Activated naive CD8-positive, alpha-beta T cell treated with anti-CD3 and anti-CD28 coated beads for 36 hours (primary cell): ENCODE data around the gene TARM1. TPM values are rescaled to one million over a fixed set of nuclear protein-coding genes. Genes with fewer than 3 reads are reported as not detected.
"Not testable (repeated sequence)": the region's sequence is repeated elsewhere in the genome, so short reads cannot be mapped to it uniquely, and the experiment has no call there.

ENCODE experiments used
- DNase-seq: peaks from one replicate; pipeline ENCODE4 v3.0.0; 2021
- H3K27ac Mint-ChIP-seq: one replicate; pipeline ENCODE4 v1.8.0; 2022; ENCODE audit warnings: mild to moderate bottlenecking, moderate library complexity, mixed read lengths
- H3K27me3 Mint-ChIP-seq: one replicate; pipeline ENCODE4 v1.8.0; 2022; ENCODE audit warnings: mild to moderate bottlenecking, mixed read lengths
- H3K36me3 Mint-ChIP-seq: one replicate; pipeline ENCODE4 v1.8.0; 2021; ENCODE audit warnings: mild to moderate bottlenecking, mixed read lengths
- H3K4me1 Mint-ChIP-seq: one replicate; pipeline ENCODE4 v1.8.0; 2021; ENCODE audit warnings: mixed read lengths
- H3K4me3 Mint-ChIP-seq: one replicate; pipeline ENCODE4 v1.8.0; 2022; ENCODE audit warnings: mild to moderate bottlenecking, moderate library complexity, mixed read lengths
- H3K9me3 Mint-ChIP-seq: one replicate; pipeline ENCODE4 v1.8.0; 2022; ENCODE audit warnings: mixed read lengths
- total RNA-seq, 2 experiments: library from RNA; stranded (reverse); gene quantifications; one replicate each; pipeline ENCODE4 v1.2.3, GENCODE V29; 2021

Gene TARM1
- total RNA-seq, 2 experiments from 2014 or later: not detected

GRCh38 chr19:54106716-54107115 is 25.6 kb upstream of the TARM1 start:
- peaks cover 19% of the 10 kb centered on the region for H3K36me3 Mint-ChIP-seq
- H3K4me1 Mint-ChIP-seq: peaks cover 22% of the 10 kb centered on the region

GRCh38 chr19:54105796-54106195 is 24.6 kb upstream of the TARM1 start:
- no peaks in the 10 kb centered on the region for H3K27me3 Mint-ChIP-seq
- peaks cover 21% of the 10 kb centered on the region for H3K4me1 Mint-ChIP-seq
- no peaks in the 10 kb centered on the region for H3K9me3 Mint-ChIP-seq
- DNase-seq: no peak
- no peak overlapping the region for H3K27ac Mint-ChIP-seq
- peak overlapping the region; percentile 40 for H3K4me3 Mint-ChIP-seq
- peaks cover 18% of the 10 kb centered on the region for H3K36me3 Mint-ChIP-seq

More at GRCh38 chr19:54106716-54107115, 25.6 kb upstream of the TARM1 start:
- Mint-ChIP-seq H3K27me3 (no peaks in the 10 kb centered on the region), H3K4me3 (no peak overlapping the region), H3K9me3 (no peaks in the 10 kb centered on the region), H3K27ac (no peak overlapping the region)
- no peak for DNase-seq

GRCh38 chr19:54104998-54105715 is 24.0 kb upstream of the TARM1 start:
- Mint-ChIP-seq H3K4me3 (peak overlapping the region; percentile 25), H3K27me3 (no peaks in the 10 kb centered on the region), H3K4me1 (peaks cover 18% of the 10 kb centered on the region), H3K36me3 (peaks cover 14% of the 10 kb centered on the region), H3K9me3 (no peaks in the 10 kb centered on the region), H3K27ac (no peak overlapping the region)
- DNase-seq: no peak

- Mint-ChIP-seq H3K36me3 (peaks cover 13% of the 10 kb centered on the region), H3K4me1 (peaks cover 17% of the 10 kb centered on the region), H3K9me3 (no peaks in the 10 kb centered on the region), H3K4me3 (peak within 1 kb of the TSS; percentile 100), H3K27me3 (no peaks in the 10 kb centered on the region), H3K27ac (peak within 1 kb of the TSS; percentile 98)
- DNase-seq: peak; percentile 98
These were observed 21.4 kb upstream of the TARM1 start, which contains the start of gene NDUFA3 for GRCh38 chr19:54102421-54103169. Gene NDUFA3 (plus strand): TSS chr19:54102855. CDS start chr19:54102879, 24 bp downstream.

DNA sequence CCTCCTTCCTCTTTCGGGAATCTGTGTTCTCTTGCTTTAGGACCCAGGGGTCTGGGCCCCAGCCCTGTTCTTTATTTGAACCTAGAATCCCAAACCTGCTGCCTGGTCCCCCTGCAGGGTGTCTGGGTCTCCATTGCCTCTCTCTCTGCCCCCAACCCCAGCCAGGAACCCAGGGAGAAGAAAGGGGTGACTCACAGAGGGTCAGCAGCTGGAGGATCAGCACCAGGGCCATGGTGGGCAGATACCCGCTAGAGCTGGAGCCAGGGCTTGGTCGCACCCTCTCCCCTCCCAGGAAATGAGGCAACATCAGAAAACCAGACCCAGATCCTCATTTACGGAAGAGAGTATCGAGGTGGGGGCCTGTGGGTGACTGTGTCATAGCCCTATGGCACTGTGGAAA is 19.4 kb upstream of the TARM1 start, which contains the start of gene OSCAR:
Gene OSCAR (minus strand): TSS at position 243 of the 400 bp plus-strand sequence. CDS start 11 bp downstream, at position 232.
- H3K9me3 Mint-ChIP-seq: no peaks in the 10 kb centered on the region
- no peak within 1 kb of the TSS for H3K27ac Mint-ChIP-seq
- DNase-seq: no peak
- H3K36me3 Mint-ChIP-seq: peaks cover 2% of the 10 kb centered on the region
- peak within 1 kb of the TSS; percentile 51 for H3K4me3 Mint-ChIP-seq
- peaks cover 14% of the 10 kb centered on the region for H3K27me3 Mint-ChIP-seq
- H3K4me1 Mint-ChIP-seq: peaks cover 21% of the 10 kb centered on the region

GRCh38 chr19:54099903-54100255 is 18.7 kb upstream of the TARM1 start:
- H3K27ac Mint-ChIP-seq, H3K9me3 Mint-ChIP-seq, H3K4me3 Mint-ChIP-seq, DNase-seq, H3K36me3 Mint-ChIP-seq: not testable (repeated sequence)
- Mint-ChIP-seq H3K27me3 (peaks cover 20% of the 10 kb centered on the region), H3K4me1 (peaks cover 18% of the 10 kb centered on the region)

DNA sequence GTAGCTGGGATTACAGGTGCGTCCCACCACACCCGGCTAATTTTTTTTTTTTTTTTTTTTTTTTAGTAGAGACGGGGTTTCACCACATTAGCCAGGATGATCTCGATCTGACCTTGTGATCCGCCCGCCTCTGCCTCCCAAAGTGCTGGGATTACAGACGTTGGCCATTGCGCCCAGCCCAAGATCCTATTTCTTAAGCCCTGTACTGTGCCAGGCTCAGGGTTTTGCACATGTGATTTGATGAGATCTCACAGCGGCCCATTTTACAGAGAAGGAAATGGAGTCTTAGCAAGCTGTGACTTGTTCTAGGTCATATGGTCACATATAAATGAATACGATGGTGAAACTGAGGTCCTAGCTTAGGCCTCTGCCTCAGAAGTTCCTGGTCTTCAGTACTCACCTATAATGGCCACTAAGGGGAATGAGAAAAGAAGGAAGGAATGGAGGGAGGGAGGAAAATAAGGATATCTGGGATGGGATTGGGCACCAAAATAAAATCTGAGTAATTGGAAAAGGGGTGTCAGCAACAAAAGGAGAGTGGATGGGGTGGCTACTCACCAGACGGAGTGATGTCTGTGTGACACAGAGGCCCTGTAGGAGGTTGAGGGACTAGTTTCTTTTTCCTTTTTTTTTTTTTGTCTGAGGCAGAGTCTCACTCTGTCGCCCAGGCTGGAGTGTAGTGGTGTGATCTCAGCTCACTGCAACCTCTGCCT is 18.2 kb upstream of the TARM1 start:
- DNase-seq: no peak
- no peaks in the 10 kb centered on the region for H3K9me3 Mint-ChIP-seq
- no peaks in the 10 kb centered on the region for H3K36me3 Mint-ChIP-seq
- peaks cover 17% of the 10 kb centered on the region for H3K4me1 Mint-ChIP-seq
- peaks cover 26% of the 10 kb centered on the region for H3K27me3 Mint-ChIP-seq
- H3K27ac Mint-ChIP-seq: no peak overlapping the region
- no peak overlapping the region for H3K4me3 Mint-ChIP-seq

DNA sequence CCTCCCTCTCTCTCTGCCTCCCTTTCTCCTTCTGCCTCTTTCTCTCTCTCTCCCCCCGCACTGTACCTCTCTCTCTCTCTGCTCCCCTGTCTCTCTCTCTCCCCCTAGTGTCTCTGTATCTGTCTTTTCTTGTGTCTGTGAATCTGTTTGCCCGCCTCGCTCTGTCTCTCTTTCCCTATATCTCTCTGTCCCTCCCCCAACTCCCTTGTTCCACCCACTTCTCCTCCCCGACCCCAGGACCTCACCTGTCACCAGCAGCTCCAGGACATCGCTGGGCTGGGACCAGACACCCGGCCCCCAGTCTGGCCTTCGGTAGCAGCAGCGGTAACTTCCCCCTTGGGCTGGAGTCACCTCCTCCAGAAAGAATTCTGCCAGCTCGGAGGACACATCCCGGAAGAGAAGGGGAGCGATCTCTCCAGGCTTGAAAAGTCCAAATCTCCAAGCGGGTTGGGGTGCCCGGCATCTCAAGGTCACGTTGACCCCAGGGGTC is 15.5 kb upstream of the TARM1 start:
- no peaks in the 10 kb centered on the region for H3K36me3 Mint-ChIP-seq
- H3K27me3 Mint-ChIP-seq: peaks cover 45% of the 10 kb centered on the region
- peaks cover 7% of the 10 kb centered on the region for H3K4me1 Mint-ChIP-seq
- H3K4me3 Mint-ChIP-seq: peak overlapping the region; percentile 7
- H3K27ac Mint-ChIP-seq: no peak overlapping the region
- H3K9me3 Mint-ChIP-seq: peaks cover 2% of the 10 kb centered on the region
- DNase-seq: no peak

DNA sequence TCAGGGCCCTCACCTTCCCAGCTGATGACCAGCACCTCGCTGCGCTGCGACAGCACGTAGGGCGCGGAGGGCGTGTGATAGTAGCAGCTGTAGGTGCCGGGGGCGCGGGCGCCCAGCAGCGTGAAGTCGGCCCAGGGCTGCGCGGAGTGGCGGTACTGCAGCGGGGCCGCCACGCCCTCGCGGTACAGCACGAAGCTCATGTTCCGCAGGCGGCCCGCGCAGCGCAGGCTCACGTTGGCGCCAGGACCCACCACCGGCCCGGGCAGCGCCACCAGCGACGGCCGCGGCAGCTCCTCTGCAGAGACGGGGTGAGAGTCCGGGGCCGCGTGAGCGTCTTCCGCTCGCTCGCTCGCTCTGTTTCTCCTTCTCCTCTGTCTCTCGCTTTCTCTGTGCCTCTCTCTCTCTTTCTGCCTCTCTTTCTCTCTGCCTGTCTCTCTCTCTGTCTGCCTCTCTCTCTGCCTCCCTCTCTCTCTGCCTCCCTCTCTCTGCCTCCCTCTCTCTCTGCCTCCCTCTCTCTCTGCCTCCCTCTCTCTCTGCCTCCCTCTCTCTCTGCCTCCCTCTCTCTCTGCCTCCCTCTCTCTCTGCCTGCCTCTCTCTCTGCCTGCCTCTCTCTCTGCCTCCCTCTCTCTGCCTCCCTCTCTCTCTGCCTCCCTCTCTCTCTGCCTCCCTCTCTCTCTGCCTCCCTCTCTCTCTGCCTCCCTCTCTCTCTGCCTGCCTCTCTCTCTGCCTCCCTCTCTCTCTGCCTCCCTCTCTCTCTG is 14.9 kb upstream of the TARM1 start:
- not testable (repeated sequence) for H3K9me3 Mint-ChIP-seq, H3K4me1 Mint-ChIP-seq, H3K27ac Mint-ChIP-seq, H3K36me3 Mint-ChIP-seq
- peaks cover 51% of the 10 kb centered on the region for H3K27me3 Mint-ChIP-seq
- peak; percentile 65 for DNase-seq
- H3K4me3 Mint-ChIP-seq: peak overlapping the region; percentile 55

DNA sequence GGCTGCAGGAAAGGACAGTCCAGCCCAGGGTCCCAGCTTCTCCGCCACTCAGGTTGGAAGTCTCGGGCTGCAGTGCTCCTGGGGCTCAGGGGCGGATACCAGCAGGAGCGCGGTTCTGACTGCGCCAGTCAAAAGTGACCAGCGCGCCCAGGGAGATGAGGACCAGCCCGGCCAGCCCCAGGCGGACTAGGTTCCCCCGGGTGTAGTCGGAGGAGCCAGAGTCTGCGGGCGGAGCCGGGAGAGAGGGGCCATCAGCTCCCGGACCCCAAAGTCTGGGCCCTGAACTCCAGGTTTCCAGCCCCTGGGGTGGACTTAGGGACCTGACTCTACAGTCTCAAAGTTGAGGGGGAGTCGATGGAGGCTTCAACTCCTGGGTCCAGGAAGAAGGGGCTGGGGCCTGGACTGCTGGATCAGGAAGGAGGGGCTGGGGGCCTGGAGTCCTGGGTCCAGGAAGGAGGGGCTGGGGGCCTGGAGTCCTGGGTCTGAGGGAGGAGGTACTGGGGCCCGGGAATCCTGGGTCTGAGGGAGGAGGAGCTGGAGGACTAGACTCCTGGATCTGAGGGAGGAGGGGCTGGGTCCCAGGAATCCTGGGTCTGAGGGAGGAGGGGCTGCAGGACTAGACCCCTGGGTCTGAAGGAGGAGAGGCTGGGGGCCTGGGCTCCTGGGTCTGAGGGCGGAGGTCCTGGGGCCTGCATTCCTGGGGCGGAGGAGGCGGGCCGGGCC is 14.1 kb upstream of the TARM1 start:
- no peak for DNase-seq
- Mint-ChIP-seq H3K4me1 (peaks cover 7% of the 10 kb centered on the region), H3K9me3 (peaks cover 2% of the 10 kb centered on the region), H3K27ac (no peak overlapping the region), H3K27me3 (peaks cover 54% of the 10 kb centered on the region), H3K36me3 (no peaks in the 10 kb centered on the region), H3K4me3 (no peak overlapping the region)

DNA sequence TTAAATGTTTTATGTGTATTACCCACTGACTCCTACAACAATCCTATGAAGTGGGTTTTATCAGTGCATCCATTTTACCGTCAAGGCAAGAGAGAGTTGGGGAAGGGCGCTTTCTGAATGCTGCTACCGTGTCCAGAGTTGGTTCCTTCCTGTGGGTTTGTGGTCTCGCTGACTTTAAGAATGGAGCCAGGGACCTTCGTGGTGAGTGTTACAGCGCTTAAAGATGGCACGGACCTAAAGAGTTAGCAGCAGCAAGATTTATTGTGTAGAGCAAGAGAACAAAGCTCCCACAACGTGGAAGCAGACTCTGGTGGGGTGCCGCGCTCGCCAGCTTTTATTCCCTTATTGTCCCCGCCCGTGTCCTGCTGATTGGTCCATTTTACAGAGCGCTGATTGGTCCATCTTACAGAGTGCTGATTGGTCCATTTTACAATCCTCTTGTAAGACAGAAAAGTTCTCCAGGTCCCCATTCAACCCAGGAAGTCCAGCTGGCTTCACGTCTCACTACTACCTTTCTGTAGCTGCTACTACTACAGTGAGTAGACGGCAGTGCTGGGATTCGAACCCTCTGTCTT is 13.3 kb upstream of the TARM1 start:
- H3K4me3 Mint-ChIP-seq: no peak overlapping the region
- no peak for DNase-seq

GRCh38 chr19:54084410-54084809 is 3.2 kb upstream of the TARM1 start:
- Mint-ChIP-seq H3K4me3 (no peak overlapping the region), H3K27me3 (peaks cover 13% of the 10 kb centered on the region), H3K9me3 (peaks cover 5% of the 10 kb centered on the region), H3K36me3 (no peaks in the 10 kb centered on the region), H3K4me1 (no peaks in the 10 kb centered on the region), H3K27ac (no peak overlapping the region)
- no peak for DNase-seq

More for the DNA sequence above, 13.3 kb upstream of the TARM1 start:
- Mint-ChIP-seq H3K4me1 (peaks cover 7% of the 10 kb centered on the region), H3K36me3 (no peaks in the 10 kb centered on the region), H3K27me3 (peaks cover 55% of the 10 kb centered on the region), H3K9me3 (peaks cover 2% of the 10 kb centered on the region), H3K27ac (no peak overlapping the region)

DNA sequence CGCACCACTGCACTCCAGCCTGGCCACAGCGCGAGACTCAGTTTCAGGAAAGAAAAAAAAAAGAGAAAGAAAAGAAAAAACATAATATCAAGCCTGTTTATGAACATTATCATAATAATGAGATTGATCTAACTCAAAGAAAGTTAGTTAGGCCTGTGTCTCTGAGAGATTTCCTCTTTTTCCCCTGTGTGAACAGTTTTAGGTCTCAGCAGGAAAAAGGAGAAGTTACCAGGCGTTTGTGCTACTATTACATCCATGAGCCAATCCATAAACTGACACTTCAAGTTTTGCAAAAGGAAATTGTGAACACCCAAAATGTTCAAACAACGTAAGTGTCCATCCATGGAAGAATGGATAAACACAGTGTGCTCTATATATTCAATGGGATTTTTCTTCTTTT is 3.8 kb downstream of the TARM1 start:
- H3K36me3 Mint-ChIP-seq: no peaks in the 10 kb centered on the region
- H3K4me1 Mint-ChIP-seq: no peaks in the 10 kb centered on the region
- H3K27ac Mint-ChIP-seq: no peak overlapping the region
- H3K27me3 Mint-ChIP-seq: peaks cover 7% of the 10 kb centered on the region
- peaks cover 2% of the 10 kb centered on the region for H3K9me3 Mint-ChIP-seq
- no peak for DNase-seq
- H3K4me3 Mint-ChIP-seq: no peak overlapping the region

- H3K36me3 Mint-ChIP-seq: no peaks in the 10 kb centered on the region
- no peak for DNase-seq
- peaks cover 7% of the 10 kb centered on the region for H3K27me3 Mint-ChIP-seq
- no peaks in the 10 kb centered on the region for H3K4me1 Mint-ChIP-seq
- H3K4me3 Mint-ChIP-seq: no peak overlapping the region
- H3K9me3 Mint-ChIP-seq: no peaks in the 10 kb centered on the region
- no peak overlapping the region for H3K27ac Mint-ChIP-seq
These were observed 6.3 kb downstream of the TARM1 start for GRCh38 chr19:54074851-54075250.
